Activated CD4-positive, alpha-beta T cell treated with anti-CD3 and anti-CD28 coated beads for 36 hours (primary cell): Measurements from ENCODE around the gene EEF1AKMT1. TPM values are rescaled to one million over a fixed set of nuclear protein-coding genes. Genes with fewer than 3 reads are reported as not detected.

Source experiments
- ATAC-seq: fragments of 200-7000 bp; cut with Tn5 transposase; one replicate; pipeline ENCODE4 v1.10.0; 2021; ENCODE audit warnings: mild to moderate bottlenecking, moderate library complexity
- CTCF ChIA-PET: fragments of 350-600 bp; sonication (Branson Sonifier 250); formaldehyde crosslinking; loops from one replicate; lab custom pipeline; 2021; ENCODE audit warnings: antibody characterized with exemption; lab: Charles Lee
- POLR2A ChIA-PET: fragments of 350-600 bp; sonication (Branson Sonifier 250); formaldehyde crosslinking; loops from one replicate; lab custom pipeline; 2021; ENCODE audit warnings: antibody characterized with exemption, inconsistent platforms; lab: Charles Lee
- DNase-seq: peaks from one replicate; pipeline ENCODE4 v3.0.0-alpha.2; 2020
- H3K27ac Mint-ChIP-seq: one replicate; pipeline ENCODE4 v1.8.0; 2021; ENCODE audit warnings: mixed read lengths
- H3K27me3 Mint-ChIP-seq: one replicate; pipeline ENCODE4 v1.8.0; 2021; ENCODE audit warnings: mixed read lengths
- H3K36me3 Mint-ChIP-seq: one replicate; pipeline ENCODE4 v1.8.0; 2021; ENCODE audit warnings: low read depth, mixed read lengths
- H3K4me1 Mint-ChIP-seq: one replicate; pipeline ENCODE4 v1.8.0; 2021; ENCODE audit warnings: mixed read lengths
- H3K4me3 Mint-ChIP-seq: one replicate; pipeline ENCODE4 v1.8.0; 2021; ENCODE audit warnings: mild to moderate bottlenecking, moderate library complexity, mixed read lengths
- H3K9me3 Mint-ChIP-seq: one replicate; pipeline ENCODE4 v1.8.0; 2021; ENCODE audit warnings: low read depth, mixed read lengths
- intact Hi-C, 2 experiments: fragments of 100-400 bp; cut with DNase I in 1 of 2; cut with micrococcal nuclease in 1 of 2; formaldehyde crosslinking; loops; one replicate each; pipeline versions ENCODE4 v1.14.2 to v1.15.1; 2022 to 2024; cut with DNase I, micrococcal nuclease
- total RNA-seq, 2 experiments: library from RNA; stranded (reverse); gene quantifications; one replicate each; pipeline ENCODE4 v1.2.3, GENCODE V29; 2021

Gene EEF1AKMT1
- total RNA-seq, 2 experiments from 2014 or later = 21.0 to 23.9 TPM

DNA sequence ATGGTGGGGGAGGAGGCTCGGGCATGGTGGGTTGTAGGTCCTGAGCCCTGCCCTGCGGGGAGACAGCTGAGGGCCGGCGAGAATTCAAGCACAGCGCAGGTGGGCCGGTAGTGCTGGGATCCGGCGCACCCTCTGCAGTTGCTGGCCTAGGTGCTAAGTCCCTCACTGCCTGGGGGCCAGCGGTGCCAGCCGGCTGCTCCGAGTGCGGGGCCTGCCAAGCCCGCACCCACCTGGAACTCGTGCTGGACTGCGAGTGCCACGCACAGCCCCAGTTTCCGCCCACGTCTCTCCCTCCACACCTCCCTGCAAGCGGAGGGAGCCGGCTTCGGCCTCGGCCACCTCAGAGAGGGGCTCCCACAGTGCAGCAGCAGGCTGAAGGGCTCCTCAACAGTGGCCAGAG, 33.7 kb downstream of the EEF1AKMT1 start:
- H3K36me3 Mint-ChIP-seq = peaks cover 21% of the 10 kb centered on the region
- no peaks in the 10 kb centered on the region for H3K9me3 Mint-ChIP-seq
- DNase-seq = no peak
- H3K27ac Mint-ChIP-seq = no peak overlapping the region
- POLR2A ChIA-PET = interaction anchor here (0.6 kb wide), 1 partner anchor 464 kb away, joined by 12 read pairs; no protein-coding TSS in a partner anchor
- CTCF ChIA-PET = no interaction called here
- no peak for ATAC-seq
- no peaks in the 10 kb centered on the region for H3K4me1 Mint-ChIP-seq
- no peaks in the 10 kb centered on the region for H3K27me3 Mint-ChIP-seq
- intact Hi-C loops = no loop called here
- no peak overlapping the region for H3K4me3 Mint-ChIP-seq

- ChIA-PET CTCF (interaction anchor here (0.9 kb wide), 1 partner anchor 16 kb away, joined by 3 read pairs; no protein-coding TSS in a partner anchor), POLR2A (no interaction called here)
- Mint-ChIP-seq H3K4me3 (no peak overlapping the region), H3K4me1 (no peaks in the 10 kb centered on the region), H3K36me3 (peaks cover 16% of the 10 kb centered on the region), H3K9me3 (no peaks in the 10 kb centered on the region), H3K27ac (no peak overlapping the region), H3K27me3 (no peaks in the 10 kb centered on the region)
- DNase-seq = no peak
- no peak for ATAC-seq
- intact Hi-C loops = no loop called here
Measured at GRCh38 chr13:20738616-20739015, 35.1 kb downstream of the EEF1AKMT1 start.

GRCh38 chr13:20729633-20730585, 43.9 kb downstream of the EEF1AKMT1 start:
- H3K36me3 Mint-ChIP-seq = peaks cover 26% of the 10 kb centered on the region
- no peak for ATAC-seq
- H3K9me3 Mint-ChIP-seq = no peaks in the 10 kb centered on the region
- H3K27ac Mint-ChIP-seq = no peak overlapping the region
- no peak for DNase-seq
- H3K27me3 Mint-ChIP-seq = no peaks in the 10 kb centered on the region
- CTCF ChIA-PET = no interaction called here
- POLR2A ChIA-PET = no interaction called here
- H3K4me1 Mint-ChIP-seq = no peaks in the 10 kb centered on the region
- H3K4me3 Mint-ChIP-seq = no peak overlapping the region
- intact Hi-C loops = no loop called here

DNA sequence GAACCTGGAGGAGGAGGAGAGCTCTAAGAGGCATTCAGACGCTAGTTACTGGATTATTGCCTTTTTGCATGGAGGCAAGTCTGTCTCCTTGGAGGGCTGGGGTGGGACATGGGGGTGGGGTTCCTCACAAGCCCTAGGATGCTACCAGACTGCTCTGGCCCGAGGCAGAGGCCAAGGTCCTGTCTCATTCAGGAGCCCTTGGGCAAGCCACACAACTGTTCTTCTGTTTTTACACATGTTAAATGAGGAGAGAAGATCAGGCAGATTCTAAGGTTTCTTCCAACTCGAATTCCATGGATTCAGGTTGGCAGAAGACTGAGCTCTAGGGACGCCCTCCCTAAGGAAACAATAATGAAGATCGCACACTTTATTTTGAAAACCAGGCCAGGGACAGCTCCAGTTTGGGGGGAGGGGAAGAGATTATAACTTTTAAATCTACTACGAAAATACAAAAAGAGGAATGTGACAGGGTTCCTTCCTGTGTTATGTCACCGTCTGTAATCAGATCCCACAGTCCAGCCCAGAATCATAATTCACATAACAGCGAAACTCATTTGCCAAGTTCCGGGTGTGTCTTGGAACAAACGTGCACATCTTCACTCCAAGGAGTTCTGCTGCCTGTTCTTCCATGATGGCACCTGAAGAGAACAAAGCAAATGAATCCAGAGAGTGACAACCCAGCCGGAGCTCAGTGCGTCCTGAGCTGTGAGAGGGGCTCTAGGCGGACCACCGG, 45.0 kb downstream of the EEF1AKMT1 start:
- H3K9me3 Mint-ChIP-seq = no peaks in the 10 kb centered on the region
- ATAC-seq = no peak
- DNase-seq = no peak
- ChIA-PET POLR2A (interaction anchor here (0.6 kb wide), 1 partner anchor 99 kb away, joined by 4 read pairs; no protein-coding TSS in a partner anchor), CTCF (no interaction called here)
- no peak overlapping the region for H3K27ac Mint-ChIP-seq
- intact Hi-C loops = no loop called here
- no peak overlapping the region for H3K4me3 Mint-ChIP-seq
- no peaks in the 10 kb centered on the region for H3K27me3 Mint-ChIP-seq
- H3K4me1 Mint-ChIP-seq = no peaks in the 10 kb centered on the region
- peaks cover 26% of the 10 kb centered on the region for H3K36me3 Mint-ChIP-seq

DNA sequence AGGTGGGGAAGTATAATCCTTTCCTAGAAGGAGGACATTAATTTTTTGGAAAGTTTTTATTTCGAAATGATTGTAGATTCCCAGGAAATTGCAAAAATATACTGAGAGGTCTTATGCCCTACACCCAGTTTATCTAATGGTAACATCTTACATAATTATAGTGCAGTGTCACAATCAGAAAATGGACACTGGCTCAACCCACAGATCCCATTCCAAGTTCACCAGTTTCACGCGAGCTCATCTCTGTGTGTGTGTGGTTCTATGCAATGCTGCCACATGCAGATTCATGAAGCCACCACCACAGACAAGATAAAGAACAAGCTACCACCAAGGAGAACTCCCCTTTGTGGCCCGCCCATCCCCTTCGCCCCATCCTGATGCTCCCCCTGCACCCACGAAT, 45.9 kb downstream of the EEF1AKMT1 start:
- peaks cover 26% of the 10 kb centered on the region for H3K36me3 Mint-ChIP-seq
- H3K4me3 Mint-ChIP-seq = no peak overlapping the region
- ChIA-PET POLR2A (no interaction called here), CTCF (no interaction called here)
- H3K4me1 Mint-ChIP-seq = no peaks in the 10 kb centered on the region
- DNase-seq = no peak
- no peak overlapping the region for H3K27ac Mint-ChIP-seq
- intact Hi-C loops = no loop called here
- no peaks in the 10 kb centered on the region for H3K9me3 Mint-ChIP-seq
- no peak for ATAC-seq
- H3K27me3 Mint-ChIP-seq = no peaks in the 10 kb centered on the region

DNA sequence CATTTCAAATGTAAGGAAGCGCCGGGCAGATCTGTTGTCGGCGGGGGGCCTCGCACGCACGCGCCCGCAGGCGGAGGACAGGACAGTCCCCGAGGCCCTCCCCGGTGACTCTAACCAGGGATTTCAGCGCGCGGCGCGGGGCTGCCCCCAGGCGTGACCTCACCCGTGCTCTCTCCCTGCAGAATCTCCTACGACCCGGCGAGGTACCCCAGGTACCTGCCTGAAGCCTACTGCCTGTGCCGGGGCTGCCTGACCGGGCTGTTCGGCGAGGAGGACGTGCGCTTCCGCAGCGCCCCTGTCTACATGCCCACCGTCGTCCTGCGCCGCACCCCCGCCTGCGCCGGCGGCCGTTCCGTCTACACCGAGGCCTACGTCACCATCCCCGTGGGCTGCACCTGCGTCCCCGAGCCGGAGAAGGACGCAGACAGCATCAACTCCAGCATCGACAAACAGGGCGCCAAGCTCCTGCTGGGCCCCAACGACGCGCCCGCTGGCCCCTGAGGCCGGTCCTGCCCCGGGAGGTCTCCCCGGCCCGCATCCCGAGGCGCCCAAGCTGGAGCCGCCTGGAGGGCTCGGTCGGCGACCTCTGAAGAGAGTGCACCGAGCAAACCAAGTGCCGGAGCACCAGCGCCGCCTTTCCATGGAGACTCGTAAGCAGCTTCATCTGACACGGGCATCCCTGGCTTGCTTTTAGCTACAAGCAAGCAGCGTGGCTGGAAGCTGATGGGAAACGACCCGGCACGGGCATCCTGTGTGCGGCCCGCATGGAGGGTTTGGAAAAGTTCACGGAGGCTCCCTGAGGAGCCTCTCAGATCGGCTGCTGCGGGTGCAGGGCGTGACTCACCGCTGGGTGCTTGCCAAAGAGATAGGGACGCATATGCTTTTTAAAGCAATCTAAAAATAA, 52.1 kb downstream of the EEF1AKMT1 start:
- H3K4me3 Mint-ChIP-seq = peak overlapping the region; percentile 35
- DNase-seq (peak; percentile 54), ATAC-seq (peak; percentile 55)
- H3K9me3 Mint-ChIP-seq = no peaks in the 10 kb centered on the region
- H3K27ac Mint-ChIP-seq = no peak overlapping the region
- no peaks in the 10 kb centered on the region for H3K36me3 Mint-ChIP-seq
- CTCF ChIA-PET = interaction anchor here (0.9 to 2.5 kb wide), 4 partner anchors 11 to 204 kb away, joined by 3 to 8 read pairs (median 3); no protein-coding TSS in a partner anchor
- intact Hi-C loops = no loop called here
- H3K27me3 Mint-ChIP-seq = peaks cover 14% of the 10 kb centered on the region
- POLR2A ChIA-PET = no interaction called here
- peaks cover 3% of the 10 kb centered on the region for H3K4me1 Mint-ChIP-seq

- no peaks in the 10 kb centered on the region for H3K36me3 Mint-ChIP-seq
- ChIA-PET POLR2A (no interaction called here), CTCF (no interaction called here)
- no peak overlapping the region for H3K27ac Mint-ChIP-seq
- no peak for DNase-seq
- no peak for ATAC-seq
- intact Hi-C loops = no loop called here
- no peak overlapping the region for H3K4me3 Mint-ChIP-seq
- peaks cover 14% of the 10 kb centered on the region for H3K27me3 Mint-ChIP-seq
- no peaks in the 10 kb centered on the region for H3K9me3 Mint-ChIP-seq
- H3K4me1 Mint-ChIP-seq = peaks cover 3% of the 10 kb centered on the region
Measured at GRCh38 chr13:20721058-20721453, 52.7 kb downstream of the EEF1AKMT1 start.

DNA sequence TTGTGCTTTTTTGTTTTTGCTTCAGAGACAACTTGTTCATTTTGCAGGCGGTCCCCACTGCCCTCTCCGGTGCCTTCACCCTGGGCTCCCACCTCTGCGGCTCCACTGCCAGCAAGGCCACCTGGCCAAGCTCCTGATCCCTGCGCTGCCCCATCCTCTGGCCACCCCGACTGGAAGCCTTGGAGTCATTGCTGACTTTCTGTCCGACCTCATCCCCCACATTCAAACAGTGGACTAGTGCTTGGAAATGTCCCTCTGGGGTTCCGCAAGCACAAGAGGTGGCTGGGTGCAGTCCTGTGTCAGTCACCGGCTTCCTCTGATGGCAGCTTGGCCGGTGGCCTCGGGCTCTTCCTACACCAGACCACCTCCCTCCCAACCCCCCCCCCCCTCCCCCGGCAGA, 53.3 kb downstream of the EEF1AKMT1 start:
- ATAC-seq = no peak

DNA sequence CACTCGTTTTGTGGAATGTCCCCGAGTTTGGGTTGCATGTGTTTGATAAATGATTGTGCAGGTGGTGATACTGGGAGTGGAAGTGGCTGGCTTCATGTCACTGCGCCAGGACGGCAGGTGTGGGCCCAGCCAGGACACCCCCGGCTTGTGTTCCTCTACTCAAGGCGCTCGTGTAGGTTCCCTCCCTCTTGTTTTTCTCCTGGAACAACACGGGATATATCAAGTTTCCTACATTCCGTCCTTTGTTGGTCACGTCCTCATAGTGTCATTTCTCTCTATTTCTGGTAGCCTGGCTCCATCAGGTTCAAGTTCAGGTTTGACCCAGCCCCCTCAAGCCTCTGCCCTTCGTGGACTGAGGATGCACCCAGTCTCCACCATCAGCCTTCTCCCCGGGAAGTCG, 54.0 kb downstream of the EEF1AKMT1 start:
- H3K36me3 Mint-ChIP-seq = no peaks in the 10 kb centered on the region
- no peak overlapping the region for H3K4me3 Mint-ChIP-seq
- H3K4me1 Mint-ChIP-seq = peaks cover 3% of the 10 kb centered on the region
- intact Hi-C loops = no loop called here
- H3K27ac Mint-ChIP-seq = no peak overlapping the region
- no peaks in the 10 kb centered on the region for H3K9me3 Mint-ChIP-seq
- DNase-seq = no peak
- no peak for ATAC-seq
- CTCF ChIA-PET = no interaction called here
- POLR2A ChIA-PET = no interaction called here
- H3K27me3 Mint-ChIP-seq = peaks cover 14% of the 10 kb centered on the region

More for the DNA sequence above, 53.3 kb downstream of the EEF1AKMT1 start:
- ChIA-PET CTCF (no interaction called here), POLR2A (no interaction called here)
- no peaks in the 10 kb centered on the region for H3K9me3 Mint-ChIP-seq
- peaks cover 3% of the 10 kb centered on the region for H3K4me1 Mint-ChIP-seq
- no peaks in the 10 kb centered on the region for H3K36me3 Mint-ChIP-seq
- peaks cover 14% of the 10 kb centered on the region for H3K27me3 Mint-ChIP-seq
- intact Hi-C loops = no loop called here
- no peak overlapping the region for H3K27ac Mint-ChIP-seq
- DNase-seq = no peak
- no peak overlapping the region for H3K4me3 Mint-ChIP-seq

GRCh38 chr13:20718958-20719566, 54.7 kb downstream of the EEF1AKMT1 start:
- intact Hi-C loops = no loop called here
- no peak for ATAC-seq
- Mint-ChIP-seq H3K4me3 (no peak overlapping the region), H3K27ac (no peak overlapping the region), H3K9me3 (no peaks in the 10 kb centered on the region), H3K27me3 (peaks cover 16% of the 10 kb centered on the region), H3K4me1 (peaks cover 4% of the 10 kb centered on the region), H3K36me3 (no peaks in the 10 kb centered on the region)
- DNase-seq = no peak
- CTCF ChIA-PET = no interaction called here
- POLR2A ChIA-PET = no interaction called here
